ENCODE results near the gene C1orf226. TPM values are rescaled to one million over a fixed set of nuclear protein-coding genes. Genes with fewer than 3 reads are reported as not detected.

Gene C1orf226
- polyA plus RNA-seq, 6 donors from 2014 or later: not detected

DNA sequence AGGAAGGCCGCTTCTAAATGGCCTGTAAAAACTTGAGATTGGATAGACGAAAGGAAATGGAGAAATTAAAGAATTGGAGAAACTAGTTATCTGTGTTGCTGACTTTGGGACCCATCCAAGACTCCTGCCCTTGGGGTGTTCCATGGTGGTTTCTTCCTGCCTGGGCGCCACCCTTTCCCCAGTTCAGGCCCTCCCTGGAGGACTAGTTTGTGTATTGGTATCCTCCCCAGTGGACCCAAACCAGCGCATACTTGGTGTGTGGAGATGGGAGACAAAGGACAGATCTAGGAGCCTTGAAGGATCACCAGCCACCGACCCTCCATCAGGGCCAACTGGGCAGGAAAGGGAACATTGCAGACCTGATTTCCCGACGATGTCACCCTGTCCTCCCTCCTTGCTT, 12.0 kb upstream of the C1orf226 start:
- Mint-ChIP-seq H3K9me3 (no peaks in the 10 kb centered on the region), H3K4me3 (no peak overlapping the region), H3K27me3 (peaks cover 6 to 13% (median 10%) of the 10 kb centered on the region in 3 donors), H3K36me3 (no peaks in the 10 kb centered on the region), H3K4me1 (no peaks in the 10 kb centered on the region), H3K27ac (no peak overlapping the region)
- DNase-seq (no peak), ATAC-seq (ENCODE audit: low read depth in 2 of 2) (no peak)

DNA sequence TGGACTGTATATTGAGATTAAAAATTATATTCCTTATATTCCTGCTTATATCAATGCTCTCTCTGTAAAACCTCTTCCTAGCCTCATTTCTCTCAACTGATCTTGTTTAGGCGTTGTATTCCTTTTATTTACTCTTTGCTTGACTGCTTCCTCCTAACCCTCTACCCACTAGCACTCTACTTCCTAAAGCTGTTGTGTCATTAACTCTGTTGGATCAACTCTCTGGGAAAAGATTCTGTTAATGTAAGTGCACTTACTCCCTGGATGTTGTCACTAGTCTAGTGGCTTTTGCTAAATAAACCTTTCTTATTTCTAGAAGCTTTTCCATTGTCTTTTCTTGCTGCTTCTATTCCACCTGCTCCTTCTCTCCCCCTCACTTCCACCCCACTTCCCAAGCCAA, 11.4 kb upstream of the C1orf226 start:
- no peaks in the 10 kb centered on the region for H3K4me1 Mint-ChIP-seq
- no peaks in the 10 kb centered on the region for H3K36me3 Mint-ChIP-seq
- H3K27me3 Mint-ChIP-seq: peaks cover under 1 to 10% (median 4%) of the 10 kb centered on the region in 3 donors
- H3K4me3 Mint-ChIP-seq: no peak overlapping the region
- no peak for ATAC-seq (ENCODE audit: low read depth in 2 of 2)
- no peaks in the 10 kb centered on the region for H3K9me3 Mint-ChIP-seq
- H3K27ac Mint-ChIP-seq: no peak overlapping the region
- no peak for DNase-seq

DNA sequence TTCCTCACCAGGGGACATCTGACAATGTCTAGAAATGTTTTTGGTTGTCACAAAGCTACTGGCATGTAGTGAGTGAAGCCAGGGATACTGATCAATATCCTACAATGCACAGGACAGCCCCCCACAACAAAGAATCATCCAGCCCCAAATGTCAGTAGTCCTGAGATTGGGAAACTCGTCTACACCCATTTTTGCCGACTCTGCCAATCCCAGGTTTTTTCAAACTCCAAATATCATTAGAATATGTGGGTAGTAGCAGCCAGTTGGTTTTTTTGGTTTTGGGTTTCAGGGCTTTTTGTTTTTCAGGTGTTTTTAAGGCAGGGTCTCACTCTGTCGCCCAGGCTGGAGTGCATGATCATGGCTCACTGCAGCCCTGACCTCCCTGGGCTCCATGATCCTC, 10.8 kb upstream of the C1orf226 start:
- no peak overlapping the region for H3K4me3 Mint-ChIP-seq
- no peaks in the 10 kb centered on the region for H3K4me1 Mint-ChIP-seq
- no peaks in the 10 kb centered on the region for H3K36me3 Mint-ChIP-seq
- H3K27ac Mint-ChIP-seq: no peak overlapping the region
- ATAC-seq (ENCODE audit: low read depth in 2 of 2): no peak
- no peaks in the 10 kb centered on the region for H3K9me3 Mint-ChIP-seq
- H3K27me3 Mint-ChIP-seq: peaks cover 0 to 9% (median 0%) of the 10 kb centered on the region in 3 donors
- DNase-seq: no peak

DNA sequence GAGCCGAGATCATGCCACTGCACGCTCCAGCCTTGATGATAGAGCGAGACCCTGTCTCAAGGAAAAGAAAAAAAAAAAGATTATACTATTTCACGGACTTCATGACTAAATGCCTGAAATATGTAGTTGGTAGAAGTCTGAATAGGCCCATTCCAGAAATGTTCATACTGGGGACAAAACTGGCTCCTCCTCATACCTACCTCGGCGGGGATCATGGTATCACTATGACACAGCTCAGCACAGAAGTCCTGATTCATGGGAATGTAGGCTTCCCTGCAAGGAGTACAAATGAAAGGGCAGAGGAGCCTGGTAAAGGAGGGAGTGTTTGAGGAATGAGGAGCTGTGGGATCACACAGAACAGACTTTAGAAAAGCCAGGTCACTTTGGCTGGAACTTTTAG, 9.9 kb upstream of the C1orf226 start:
- Mint-ChIP-seq H3K36me3 (no peaks in the 10 kb centered on the region), H3K4me3 (no peak overlapping the region), H3K9me3 (no peaks in the 10 kb centered on the region), H3K27me3 (no peaks in the 10 kb centered on the region), H3K27ac (peak overlapping the region in 1 of 6 donors; percentile 61), H3K4me1 (no peaks in the 10 kb centered on the region)
- DNase-seq: no peak
- ATAC-seq (ENCODE audit: low read depth in 2 of 2): no peak

DNA sequence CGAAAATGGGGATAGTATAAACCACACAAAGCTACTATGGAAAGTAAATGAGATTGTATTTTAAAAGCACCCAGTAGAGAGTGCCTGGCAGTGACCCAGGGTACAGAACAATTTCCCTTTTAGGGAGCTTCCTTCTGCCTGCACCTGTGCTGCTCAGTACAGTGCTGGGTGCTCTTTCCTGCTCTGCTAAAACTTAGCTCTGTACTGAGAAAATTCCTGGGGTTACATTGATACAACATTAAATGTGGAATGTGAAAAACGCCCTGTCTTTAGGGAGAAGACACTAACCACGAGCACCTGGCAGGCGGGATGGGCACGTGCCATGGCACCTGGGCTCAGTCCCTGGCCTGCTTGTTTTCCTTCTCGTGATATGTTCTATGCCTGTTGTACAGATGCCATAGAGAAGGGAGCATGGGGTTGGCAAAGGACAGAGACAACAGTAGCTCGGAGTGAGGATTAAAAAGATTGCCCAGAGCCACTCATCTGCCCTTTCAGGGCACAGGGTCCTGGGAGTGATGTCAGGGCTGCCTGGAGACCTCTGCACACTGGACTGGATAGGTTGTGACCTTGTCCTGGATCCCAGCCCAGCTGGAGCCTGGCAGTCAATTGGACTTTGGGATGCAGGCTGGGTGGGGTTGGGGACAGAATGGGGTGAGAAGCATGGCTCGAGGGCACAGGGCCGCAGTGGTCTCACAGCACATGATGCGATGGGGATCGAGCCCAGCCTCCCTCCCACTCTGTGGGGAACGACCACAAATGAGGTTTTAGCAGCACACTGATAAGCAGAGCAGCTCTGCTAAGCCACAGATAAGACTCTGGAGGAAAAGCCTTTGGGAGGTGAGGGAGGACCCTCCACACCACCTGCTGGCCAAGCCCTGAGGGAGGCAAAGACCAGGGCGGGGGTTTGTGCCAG, 9.1 kb upstream of the C1orf226 start:
- H3K9me3 Mint-ChIP-seq: no peaks in the 10 kb centered on the region
- H3K27ac Mint-ChIP-seq: peak overlapping the region in 2 of 6 donors; percentile 44 to 61
- no peak overlapping the region for H3K4me3 Mint-ChIP-seq

DNA sequence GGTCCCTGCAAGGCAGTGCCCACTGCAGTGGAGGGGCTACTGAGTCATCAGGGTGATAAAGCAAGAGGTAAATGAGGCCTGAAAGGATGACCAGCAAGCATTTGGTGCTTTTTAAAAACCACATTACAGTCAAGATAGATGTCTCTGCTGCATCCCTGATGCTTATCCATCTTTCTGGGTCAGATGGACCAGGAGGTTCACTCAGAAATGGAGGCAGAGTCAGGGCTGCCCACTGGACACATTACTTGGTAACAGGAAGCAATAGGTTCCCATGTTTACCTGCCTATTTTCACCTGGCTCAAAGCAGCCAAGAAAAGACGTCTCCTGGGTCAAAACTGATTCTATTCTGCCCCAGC, 8.5 kb upstream of the C1orf226 start:
- Mint-ChIP-seq H3K27me3 (no peaks in the 10 kb centered on the region), H3K36me3 (no peaks in the 10 kb centered on the region), H3K4me1 (no peaks in the 10 kb centered on the region), H3K9me3 (no peaks in the 10 kb centered on the region), H3K27ac (no peak overlapping the region), H3K4me3 (no peak overlapping the region)
- no peak for DNase-seq
- ATAC-seq (ENCODE audit: low read depth in 2 of 2): no peak

More for the DNA sequence above, 9.1 kb upstream of the C1orf226 start:
- ATAC-seq (ENCODE audit: low read depth in 2 of 2) (no peak), DNase-seq (no peak)
- H3K36me3 Mint-ChIP-seq: no peaks in the 10 kb centered on the region
- H3K4me1 Mint-ChIP-seq: no peaks in the 10 kb centered on the region
- no peaks in the 10 kb centered on the region for H3K27me3 Mint-ChIP-seq

DNA sequence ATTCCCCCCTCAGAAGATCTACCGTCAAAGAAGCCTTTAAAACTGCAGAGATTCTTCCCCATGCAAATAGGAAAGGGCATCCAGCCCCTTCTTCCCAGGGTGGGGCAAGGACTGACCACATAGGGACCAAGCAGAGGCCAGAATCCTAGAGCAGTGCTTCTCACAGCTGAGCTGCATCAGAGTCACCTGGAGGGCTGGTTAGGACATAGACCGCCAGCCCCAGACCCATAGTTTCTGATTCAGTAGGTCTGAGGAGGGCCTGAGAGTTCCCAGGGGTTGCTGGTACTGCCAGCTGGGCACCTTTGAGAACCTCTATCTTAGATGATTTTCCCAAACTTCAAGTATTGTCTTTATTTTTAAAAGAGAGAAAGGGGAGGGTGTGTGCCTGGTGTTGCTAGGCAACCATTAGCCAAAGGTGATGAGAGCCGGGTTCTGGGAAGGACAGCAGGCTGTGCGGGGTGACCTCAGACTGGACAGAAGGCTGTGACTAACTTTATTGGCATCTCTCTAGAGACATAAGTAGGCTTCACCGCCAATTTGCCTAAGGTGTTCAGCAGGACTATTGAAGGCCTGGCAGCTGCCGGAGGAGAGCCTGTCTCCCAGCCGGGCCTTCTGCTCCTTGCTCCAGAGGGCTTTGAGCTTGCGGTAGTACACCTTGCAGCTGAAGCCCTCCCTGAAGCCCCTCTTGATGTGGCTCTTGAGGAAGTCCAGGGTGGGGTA, 7.8 kb upstream of the C1orf226 start:
- no peaks in the 10 kb centered on the region for H3K9me3 Mint-ChIP-seq
- H3K27me3 Mint-ChIP-seq: no peaks in the 10 kb centered on the region
- ATAC-seq (ENCODE audit: low read depth in 2 of 2) (no peak), DNase-seq (no peak)
- peak overlapping the region in 1 of 8 donors; percentile 71 for H3K4me3 Mint-ChIP-seq
- peak overlapping the region in 1 of 6 donors; percentile 41 for H3K27ac Mint-ChIP-seq
- no peaks in the 10 kb centered on the region for H3K36me3 Mint-ChIP-seq
- H3K4me1 Mint-ChIP-seq: no peaks in the 10 kb centered on the region

DNA sequence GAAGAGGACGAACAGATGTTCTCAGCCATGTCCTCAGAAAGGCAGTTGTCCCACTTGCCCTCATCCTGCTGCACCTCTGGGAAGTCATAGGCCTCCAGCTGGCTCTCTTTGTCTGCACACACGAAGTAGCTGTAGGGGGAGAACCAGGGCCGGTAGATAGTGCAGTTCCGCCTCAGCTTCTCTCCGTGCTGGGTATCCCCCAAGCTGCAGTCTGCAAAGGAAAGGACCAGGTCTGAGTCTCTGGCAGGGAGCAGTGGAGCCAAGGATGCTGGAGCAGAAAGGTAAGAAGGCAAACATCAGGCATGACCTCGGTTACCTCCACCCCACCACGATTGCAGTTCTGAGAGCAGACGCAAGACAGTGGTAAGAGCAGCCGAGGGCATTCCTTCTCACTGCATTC, 7.1 kb upstream of the C1orf226 start:
- no peaks in the 10 kb centered on the region for H3K9me3 Mint-ChIP-seq

DNA sequence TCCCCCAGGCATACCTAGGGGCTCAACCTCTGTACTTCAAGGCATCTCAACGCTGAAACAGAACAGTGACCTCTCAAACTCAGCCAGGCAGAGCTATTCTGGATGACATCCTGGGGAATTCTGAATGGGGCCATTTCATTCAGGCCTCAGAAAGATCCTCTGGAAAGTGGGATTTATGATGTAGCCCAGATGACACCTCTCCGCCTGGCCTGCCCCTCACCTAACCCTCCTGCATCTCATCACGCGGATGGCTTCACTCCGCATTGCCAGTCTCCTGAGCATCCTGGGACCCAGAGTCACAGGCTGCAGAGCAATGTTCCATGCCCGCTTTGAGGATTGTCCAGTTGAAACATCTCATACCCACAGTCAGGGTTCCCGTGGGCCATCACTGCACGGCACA, 6.1 kb upstream of the C1orf226 start:
- no peaks in the 10 kb centered on the region for H3K36me3 Mint-ChIP-seq
- no peak for ATAC-seq (ENCODE audit: low read depth in 2 of 2)
- no peaks in the 10 kb centered on the region for H3K9me3 Mint-ChIP-seq
- H3K27me3 Mint-ChIP-seq: no peaks in the 10 kb centered on the region
- no peak overlapping the region for H3K4me3 Mint-ChIP-seq
- H3K4me1 Mint-ChIP-seq: no peaks in the 10 kb centered on the region
- no peak for DNase-seq
- no peak overlapping the region for H3K27ac Mint-ChIP-seq

More for the DNA sequence above, 7.1 kb upstream of the C1orf226 start:
- H3K27me3 Mint-ChIP-seq: no peaks in the 10 kb centered on the region
- no peaks in the 10 kb centered on the region for H3K4me1 Mint-ChIP-seq
- no peaks in the 10 kb centered on the region for H3K36me3 Mint-ChIP-seq
- DNase-seq: no peak
- ATAC-seq (ENCODE audit: low read depth in 2 of 2): no peak
- no peak overlapping the region for H3K4me3 Mint-ChIP-seq
- no peak overlapping the region for H3K27ac Mint-ChIP-seq

DNA sequence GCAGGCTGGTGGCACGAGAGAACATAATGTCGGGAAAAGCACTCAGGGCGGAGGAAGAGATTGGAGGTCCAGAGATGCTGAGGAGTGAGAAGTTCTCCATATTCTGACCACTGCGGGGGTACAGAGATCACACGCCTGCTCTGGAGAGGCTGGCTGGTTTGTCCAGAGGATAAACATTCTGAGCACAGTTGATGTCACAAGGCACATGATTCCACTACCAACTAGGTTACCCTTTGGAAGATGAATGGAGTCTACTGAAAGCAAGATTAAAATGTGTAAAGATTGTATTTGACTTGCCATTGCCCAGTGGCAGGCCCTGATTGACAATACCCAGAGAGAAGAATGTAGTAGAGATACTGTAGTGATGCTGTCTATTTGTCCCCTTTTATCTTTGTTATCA, 4.8 kb upstream of the C1orf226 start, which contains the start of gene SPATA46:
Gene SPATA46, minus strand, starts transcription at position 164 of the 400 bp plus-strand sequence. Its CDS starts 64 bp downstream, at position 100.
- H3K4me1 Mint-ChIP-seq: no peaks in the 10 kb centered on the region
- H3K27ac Mint-ChIP-seq: no peak within 1 kb of the TSS
- no peaks in the 10 kb centered on the region for H3K36me3 Mint-ChIP-seq
- no peak within 1 kb of the TSS for H3K4me3 Mint-ChIP-seq
- DNase-seq (no peak), ATAC-seq (ENCODE audit: low read depth in 2 of 2) (no peak)
- H3K27me3 Mint-ChIP-seq: no peaks in the 10 kb centered on the region
- H3K9me3 Mint-ChIP-seq: peaks cover 0 to 2% (median 0%) of the 10 kb centered on the region in 7 donors

DNA sequence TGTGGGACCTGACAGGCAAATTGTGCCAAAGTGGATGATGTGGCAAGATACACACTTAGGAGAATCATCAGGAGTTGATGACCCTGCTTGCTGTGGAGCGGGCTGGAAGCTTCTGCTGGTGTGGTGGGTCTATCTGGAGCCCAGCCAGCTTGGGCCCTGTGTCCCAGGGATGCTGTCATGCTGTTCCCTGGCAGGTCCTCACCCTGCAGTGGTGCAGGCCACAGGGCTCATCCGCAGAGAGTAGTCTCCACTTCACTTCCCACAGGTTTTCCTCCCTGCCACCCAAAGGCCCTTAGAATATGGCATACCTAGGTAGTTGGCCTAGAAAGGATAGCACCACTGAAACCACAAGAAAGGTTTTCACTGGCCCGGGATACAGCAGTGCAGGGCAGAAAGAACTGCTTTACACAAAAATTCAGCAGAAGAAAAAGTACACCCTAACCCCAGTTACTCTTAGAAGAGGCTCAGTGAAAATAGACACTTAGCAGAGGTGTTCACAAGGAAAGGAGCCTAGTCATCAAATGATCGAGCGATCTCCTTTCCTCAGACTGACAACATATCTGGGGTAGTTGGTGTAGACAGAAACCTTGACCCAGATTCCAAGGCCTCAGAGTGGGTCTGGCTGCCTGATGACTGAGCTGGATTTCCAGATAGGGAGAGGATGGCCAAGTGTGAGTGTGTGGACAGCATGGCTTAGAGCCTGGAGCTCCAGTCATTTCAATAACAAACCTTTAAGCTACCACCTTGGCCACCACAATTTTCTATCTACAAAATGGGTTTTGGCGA, 1.3 kb upstream of the C1orf226 start:
- Mint-ChIP-seq H3K27ac (no peak overlapping the region), H3K9me3 (peaks cover 0 to 2% (median 0%) of the 10 kb centered on the region in 7 donors), H3K36me3 (no peaks in the 10 kb centered on the region), H3K4me1 (no peaks in the 10 kb centered on the region), H3K27me3 (no peaks in the 10 kb centered on the region), H3K4me3 (peak overlapping the region in 1 of 8 donors; percentile 30)
- ATAC-seq (ENCODE audit: low read depth in 2 of 2): no peak
- DNase-seq: no peak

DNA sequence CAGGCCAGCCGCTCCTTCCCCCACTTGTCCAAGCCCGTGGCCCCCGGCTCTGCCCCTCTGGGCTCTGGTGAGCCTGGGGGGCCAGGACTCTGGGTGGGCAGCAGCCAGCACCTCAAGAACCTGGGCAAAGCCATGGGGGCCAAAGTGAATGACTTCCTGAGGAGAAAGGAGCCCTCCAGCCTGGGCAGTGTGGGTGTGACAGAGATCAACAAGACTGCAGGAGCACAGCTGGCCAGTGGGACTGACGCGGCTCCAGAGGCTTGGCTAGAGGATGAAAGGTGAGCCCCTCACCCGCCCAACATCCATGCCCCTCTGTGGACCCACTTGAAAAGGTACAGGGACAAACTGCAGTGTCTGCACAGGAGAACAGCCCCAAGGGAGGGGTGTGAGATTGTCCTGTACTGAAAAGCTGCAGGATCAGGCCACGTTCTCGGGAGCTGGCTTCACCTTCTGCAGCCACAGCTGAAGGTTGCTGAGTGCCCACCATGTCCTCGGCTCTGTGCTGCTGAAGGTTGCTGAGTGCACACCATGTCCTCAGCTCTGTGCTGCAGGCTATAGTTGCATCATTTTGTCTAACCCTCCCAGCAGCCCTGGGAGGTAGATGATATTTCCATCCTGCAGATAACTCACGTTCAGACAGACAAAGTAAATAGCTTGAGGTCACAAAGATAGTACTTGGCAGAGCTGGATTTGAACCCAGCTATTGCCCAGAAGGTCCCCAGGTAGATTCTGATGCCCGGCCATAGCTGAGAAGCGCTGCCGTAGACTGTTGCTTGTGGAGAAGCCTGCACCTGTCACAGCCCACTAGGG, 618 bp downstream of the C1orf226 start:
- H3K27ac Mint-ChIP-seq: no peak overlapping the region
- H3K4me3 Mint-ChIP-seq: no peak overlapping the region
- ATAC-seq (ENCODE audit: low read depth in 2 of 2): no peak
- DNase-seq: no peak
- no peaks in the 10 kb centered on the region for H3K4me1 Mint-ChIP-seq
- H3K36me3 Mint-ChIP-seq: no peaks in the 10 kb centered on the region
- H3K9me3 Mint-ChIP-seq: peaks cover 0 to 2% (median 0%) of the 10 kb centered on the region in 7 donors
- peaks cover 0 to 5% (median 0%) of the 10 kb centered on the region in 3 donors for H3K27me3 Mint-ChIP-seq

DNA sequence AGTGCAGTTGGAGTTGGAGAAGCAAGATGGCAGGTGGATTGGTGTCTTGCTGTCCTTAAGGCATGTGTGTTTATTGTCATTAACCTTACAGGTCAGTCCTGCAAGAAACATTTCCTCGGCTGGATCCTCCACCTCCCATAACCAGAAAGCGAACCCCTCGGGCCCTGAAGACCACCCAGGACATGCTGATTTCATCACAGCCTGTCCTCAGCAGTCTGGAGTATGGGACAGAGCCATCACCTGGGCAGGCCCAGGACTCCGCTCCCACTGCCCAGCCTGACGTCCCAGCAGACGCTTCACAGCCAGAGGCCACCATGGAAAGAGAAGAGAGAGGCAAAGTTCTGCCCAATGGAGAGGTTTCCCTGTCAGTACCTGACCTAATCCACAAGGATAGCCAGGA, 1.6 kb downstream of the C1orf226 start:
- Mint-ChIP-seq H3K9me3 (peaks cover 0 to 2% (median 0%) of the 10 kb centered on the region in 7 donors), H3K27ac (no peak overlapping the region), H3K36me3 (no peaks in the 10 kb centered on the region), H3K4me1 (no peaks in the 10 kb centered on the region), H3K27me3 (peaks cover 0 to 5% (median 0%) of the 10 kb centered on the region in 3 donors), H3K4me3 (no peak overlapping the region)
- no peak for ATAC-seq (ENCODE audit: low read depth in 2 of 2)
- no peak for DNase-seq
